HEK293T (cell line): ENCODE data around the gene CYP11A1.

Experiments
- CTCF ChIA-PET: fragments of 350-600 bp; formaldehyde crosslinking; extraction: SDS; loops from one replicate; lab custom pipeline; 2021; ENCODE audit warnings: antibody characterized with exemption, inconsistent platforms; lab: Yijun Ruan, JAX
- POLR2A ChIA-PET: fragments of 350-600 bp; formaldehyde crosslinking; extraction: SDS; loops from one replicate; lab custom pipeline; 2020; ENCODE audit warnings: antibody characterized with exemption, inconsistent platforms; lab: Yijun Ruan, JAX
- DNase-seq: peaks from one replicate; pipeline ENCODE4 v3.0.0; 2012; ENCODE audit warnings: mixed read lengths; ENCODE audit errors: extremely low spot score
- ARNT ChIP-seq: fragments of 450-650 bp; IDR thresholded peaks from 2 replicates; pipeline ENCODE4 v1.6.1; 2017; ENCODE audit warnings: mild to moderate bottlenecking
- BHLHE40 ChIP-seq: fragments of 450-650 bp; IDR thresholded peaks from 2 replicates; pipeline ENCODE4 v1.6.1; 2016; ENCODE audit warnings: mild to moderate bottlenecking, moderate library complexity, borderline replicate concordance
- CTBP1 ChIP-seq: fragments of 450-650 bp; IDR thresholded peaks from 2 replicates; pipeline ENCODE4 v1.6.1; 2016; ENCODE audit warnings: borderline replicate concordance
- ELF4 ChIP-seq: fragments of 450-650 bp; IDR thresholded peaks from 2 replicates; pipeline ENCODE4 v1.6.1; 2017; ENCODE audit warnings: antibody characterized with exemption
- FOXA1 ChIP-seq: fragments of 450-650 bp; IDR thresholded peaks from 2 replicates; pipeline ENCODE4 v1.6.1; 2016; ENCODE audit warnings: mild to moderate bottlenecking
- FOXK2 ChIP-seq: fragments of 450-650 bp; IDR thresholded peaks from 2 replicates; pipeline ENCODE4 v1.6.1; 2016; ENCODE audit warnings: mild to moderate bottlenecking
- FOXM1 ChIP-seq: fragments of 450-650 bp; IDR thresholded peaks from 2 replicates; pipeline ENCODE4 v1.6.1; 2017; ENCODE audit warnings: mild to moderate bottlenecking, borderline replicate concordance
- HDGF ChIP-seq: fragments of 450-650 bp; IDR thresholded peaks from 2 replicates; pipeline ENCODE4 v1.6.1; 2017; ENCODE audit warnings: antibody characterized with exemption, borderline replicate concordance
- L3MBTL2 ChIP-seq: fragments of 450-650 bp; conservative IDR thresholded peaks from 2 replicates; pipeline ENCODE4 v1.6.1; 2016; ENCODE audit warnings: mild to moderate bottlenecking
- LEF1 ChIP-seq: fragments of 450-650 bp; IDR thresholded peaks from 2 replicates; pipeline ENCODE4 v1.6.1; 2017; ENCODE audit warnings: mild to moderate bottlenecking, borderline replicate concordance
- NFRKB ChIP-seq: fragments of 450-650 bp; IDR thresholded peaks from 2 replicates; pipeline ENCODE4 v1.6.1; 2016; ENCODE audit warnings: mild to moderate bottlenecking, moderate library complexity
- SP1 ChIP-seq: fragments of 450-650 bp; IDR thresholded peaks from 2 replicates; pipeline ENCODE4 v1.6.1; 2017
- SUZ12 ChIP-seq: fragments of 450-650 bp; IDR thresholded peaks from 2 replicates; pipeline ENCODE4 v1.6.1; 2016; ENCODE audit warnings: mild to moderate bottlenecking
- TARDBP ChIP-seq: fragments of 450-650 bp; IDR thresholded peaks from 2 replicates; pipeline ENCODE4 v1.6.1; 2016
- ZNF384 ChIP-seq: fragments of 450-650 bp; IDR thresholded peaks from 2 replicates; pipeline ENCODE4 v1.6.1; 2016
- TF ChIP-seq, protein P1 (sequence below): fragments of 450-650 bp; IDR thresholded peaks from 2 replicates; pipeline ENCODE4 v1.6.1; 2016

The CYP11A1 gene

GRCh38 chr15:74332611-74333010 lies 34.8 kb downstream of the CYP11A1 start:
- no peak for DNase-seq
- TF ChIP-seq ELF4, result no peak
- TF ChIP-seq LEF1, result no peak
- TF ChIP-seq BHLHE40, result no peak
- TF ChIP-seq FOXK2, result no peak
- TF ChIP-seq SUZ12, result no peak
- no peak for TF ChIP-seq SP1
- TF ChIP-seq NFRKB, result no peak
- TF ChIP-seq TARDBP, result no peak
- no peak for TF ChIP-seq ZNF384
- TF ChIP-seq ARNT, result no peak
- TF ChIP-seq L3MBTL2, result no peak
- TF ChIP-seq FOXA1, result no peak
- TF ChIP-seq HDGF, result no peak
- TF ChIP-seq, protein P1, sequence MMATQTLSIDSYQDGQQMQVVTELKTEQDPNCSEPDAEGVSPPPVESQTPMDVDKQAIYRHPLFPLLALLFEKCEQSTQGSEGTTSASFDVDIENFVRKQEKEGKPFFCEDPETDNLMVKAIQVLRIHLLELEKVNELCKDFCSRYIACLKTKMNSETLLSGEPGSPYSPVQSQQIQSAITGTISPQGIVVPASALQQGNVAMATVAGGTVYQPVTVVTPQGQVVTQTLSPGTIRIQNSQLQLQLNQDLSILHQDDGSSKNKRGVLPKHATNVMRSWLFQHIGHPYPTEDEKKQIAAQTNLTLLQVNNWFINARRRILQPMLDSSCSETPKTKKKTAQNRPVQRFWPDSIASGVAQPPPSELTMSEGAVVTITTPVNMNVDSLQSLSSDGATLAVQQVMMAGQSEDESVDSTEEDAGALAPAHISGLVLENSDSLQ, result no peak
- no peak for TF ChIP-seq CTBP1
- no peak for TF ChIP-seq FOXM1
- ChIA-PET CTCF (no interaction called here), POLR2A (interaction anchor here (1.1 kb wide), 1 partner anchor 130 kb away, joined by 3 read pairs; no protein-coding TSS in a partner anchor)

GRCh38 chr15:74332011-74332410 lies 35.4 kb downstream of the CYP11A1 start:
- ChIA-PET POLR2A (no interaction called here), CTCF (interaction anchor here (1.2 kb wide), 1 partner anchor 11 kb away, joined by 4 read pairs; no protein-coding TSS in a partner anchor)
- no peak for TF ChIP-seq SUZ12
- no peak for DNase-seq

DNA sequence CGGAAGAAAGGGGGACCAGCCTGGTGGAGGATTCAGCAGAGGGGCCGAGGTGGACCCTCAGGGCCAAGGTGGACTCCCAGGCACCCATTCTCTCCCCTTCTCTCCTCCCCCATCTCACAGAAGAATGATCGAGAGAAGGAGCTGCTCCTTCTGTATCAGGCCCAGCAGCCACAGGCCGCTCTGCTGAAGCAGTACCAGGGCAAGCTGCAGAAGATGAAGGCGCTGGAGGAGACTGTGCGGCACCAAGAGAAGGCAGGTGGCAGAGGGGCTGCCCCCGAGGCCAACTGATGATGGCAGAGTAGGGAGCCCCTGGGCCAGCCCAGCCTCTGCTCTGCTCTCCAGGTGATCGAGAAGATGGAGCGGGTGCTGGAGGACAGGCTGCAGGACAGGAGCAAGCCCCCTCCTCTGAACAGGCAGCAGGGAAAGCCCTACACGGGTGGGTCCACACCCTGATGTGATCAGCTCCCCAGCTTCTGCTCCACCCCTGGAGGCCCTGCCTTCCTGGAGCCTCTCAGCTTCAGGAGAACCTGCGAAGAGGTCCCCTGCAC lies 36.5 kb downstream of the CYP11A1 start:
- no peak for DNase-seq
- ChIA-PET CTCF (interaction anchor here (0.6 to 1.2 kb wide), 2 partner anchors 10 to 284 kb away, joined by 3 to 4 read pairs; no protein-coding TSS in a partner anchor), POLR2A (no interaction called here)
- TF ChIP-seq FOXK2 (no peak), SP1 (no peak), ARNT (no peak), NFRKB (no peak), HDGF (no peak), L3MBTL2 (no peak), FOXM1 (no peak), BHLHE40 (no peak), ZNF384 (no peak), SUZ12 (no peak)

DNA sequence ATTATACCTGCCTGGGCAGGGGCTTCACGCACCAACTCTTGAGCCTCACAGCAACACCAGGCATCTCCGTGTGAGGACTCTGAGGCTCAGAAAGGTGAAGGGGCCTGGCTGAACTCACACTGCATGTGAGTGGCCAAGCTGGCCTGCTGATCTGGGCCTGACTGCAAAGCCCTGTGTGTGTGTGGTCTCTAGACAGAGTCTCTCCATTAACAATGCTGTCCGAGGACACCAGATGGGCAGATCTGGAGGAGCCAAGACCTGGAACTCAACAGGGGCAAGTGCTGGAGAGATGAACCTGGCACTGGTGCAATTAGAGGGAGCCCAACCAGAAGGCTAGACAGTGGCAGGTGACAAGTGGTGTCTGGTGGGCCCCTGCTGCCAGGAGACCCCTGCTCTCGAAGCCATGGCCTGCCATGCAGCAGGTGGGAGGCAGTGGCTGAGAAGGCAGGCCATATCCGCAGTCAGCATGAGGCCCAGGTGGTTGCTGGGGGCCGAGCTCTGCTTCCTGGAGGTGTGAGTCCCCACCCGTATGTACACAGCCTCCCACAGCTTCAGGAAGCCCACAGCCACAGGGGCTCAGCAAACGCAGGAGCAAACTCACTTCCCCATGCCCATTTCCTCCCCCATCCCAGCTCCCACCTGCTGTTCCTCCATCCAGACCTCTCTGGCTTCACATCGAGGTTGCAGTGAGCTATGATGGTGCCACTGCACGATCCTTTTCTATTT lies 39.0 kb downstream of the CYP11A1 start:
- DNase-seq, result no peak
- TF ChIP-seq HDGF (no peak), LEF1 (no peak), SP1 (no peak), ZNF384 (no peak)
- POLR2A ChIA-PET, result no interaction called here
- CTCF ChIA-PET, result interaction anchor here (2.3 kb wide), 1 partner anchor 7 kb away, joined by 7 read pairs; no protein-coding TSS in a partner anchor

DNA sequence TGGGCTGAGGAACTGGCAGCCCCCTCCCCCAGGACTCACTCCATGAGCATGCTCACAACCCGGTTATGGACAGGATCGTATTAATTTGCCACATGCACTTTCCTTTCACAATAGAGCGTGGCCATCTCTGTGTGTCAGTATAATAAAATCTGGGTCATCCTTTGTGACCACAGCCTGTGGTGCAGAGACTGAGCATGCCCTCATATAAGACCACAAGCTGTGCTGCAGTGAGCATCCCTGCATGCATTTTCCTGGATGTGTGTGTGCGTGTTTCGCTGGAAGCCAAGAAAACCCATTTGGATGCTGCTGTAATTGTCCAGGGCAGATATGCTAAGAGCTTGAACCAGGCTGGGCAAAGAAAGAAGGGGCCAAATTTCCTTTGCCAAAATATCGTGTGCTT lies 39.7 kb downstream of the CYP11A1 start:
- TF ChIP-seq L3MBTL2 (no peak), TARDBP (no peak), FOXK2 (no peak), SUZ12 (no peak), SP1 (no peak), ZNF384 (no peak), ARNT (no peak)
- DNase-seq, result no peak
- ChIA-PET POLR2A (no interaction called here), CTCF (no interaction called here)

DNA sequence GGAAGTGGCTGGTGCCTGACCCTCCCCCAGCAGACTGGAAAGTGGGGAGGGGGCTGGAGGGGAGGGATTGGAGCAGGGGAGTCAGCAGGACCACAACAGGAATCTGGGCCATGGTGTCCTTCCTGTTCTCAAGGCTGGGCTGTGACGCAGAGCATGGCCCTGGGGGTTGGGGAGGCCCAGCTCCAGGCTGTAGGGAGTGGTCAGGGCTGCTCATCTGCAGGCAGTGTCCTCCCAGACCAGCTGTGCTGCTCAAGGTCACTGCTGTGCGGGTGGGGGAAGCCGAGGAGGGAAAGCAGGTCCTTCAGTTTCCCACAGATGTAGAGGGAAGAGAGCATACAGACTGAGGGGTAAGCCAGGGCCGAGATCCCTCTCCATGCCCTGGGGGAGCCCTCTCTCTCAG lies 40.7 kb downstream of the CYP11A1 start:
- DNase-seq, result no peak
- ChIA-PET POLR2A (no interaction called here), CTCF (no interaction called here)
- TF ChIP-seq L3MBTL2, result no peak
- no peak for TF ChIP-seq HDGF
- TF ChIP-seq LEF1, result no peak
- no peak for TF ChIP-seq FOXM1
- TF ChIP-seq FOXK2, result no peak
- TF ChIP-seq, protein P1, result no peak
- no peak for TF ChIP-seq SP1
- no peak for TF ChIP-seq ELF4
- TF ChIP-seq FOXA1, result no peak
- TF ChIP-seq TARDBP, result no peak
- TF ChIP-seq CTBP1, result no peak
- TF ChIP-seq NFRKB, result no peak
- TF ChIP-seq ZNF384, result no peak
- TF ChIP-seq ARNT, result no peak
- TF ChIP-seq BHLHE40, result no peak
- no peak for TF ChIP-seq SUZ12

GRCh38 chr15:74324714-74325113 lies 42.7 kb downstream of the CYP11A1 start:
- CTCF ChIA-PET, result no interaction called here
- POLR2A ChIA-PET, result interaction anchor here (0.9 kb wide), 1 partner anchor 15 kb away, joined by 3 read pairs; no protein-coding TSS in a partner anchor
- DNase-seq, result no peak
- TF ChIP-seq SUZ12 (no peak), CTBP1 (no peak), ELF4 (no peak), NFRKB (no peak), ZNF384 (no peak), TARDBP (no peak), BHLHE40 (no peak), LEF1 (no peak), FOXM1 (no peak), SP1 (no peak), L3MBTL2 (no peak), FOXA1 (no peak), ARNT (no peak), HDGF (no peak), FOXK2 (no peak)
- TF ChIP-seq, protein P1, result no peak
